Measurements from ENCODE around the gene PIERCE2.
"Not testable (repeated sequence)": the region's sequence is repeated elsewhere in the genome, so short reads cannot be mapped to it uniquely, and the experiment has no call there.

The PIERCE2 gene

GRCh38 chr15:55420171-55420866 lies 12.0 kb downstream of the PIERCE2 start:
- no peak overlapping the region for H3K9ac ChIP-seq
- TF ChIP-seq Cebpa-rat (IDR thresholded peaks at IDR 0.05), result no peak

GRCh38 chr15:55422089-55422488 lies 13.8 kb downstream of the PIERCE2 start:
- H3K9me3 ChIP-seq, result no peaks in the 10 kb centered on the region
- H3K9ac ChIP-seq, result no peak overlapping the region
- no peak overlapping the region for H3K4me3 ChIP-seq
- no peak overlapping the region for H3K27ac ChIP-seq
- H3K4me1 ChIP-seq, result no peaks in the 10 kb centered on the region
- no peak for TF ChIP-seq Cebpa-rat (IDR thresholded peaks at IDR 0.05)
- H3K27me3 ChIP-seq, result no peaks in the 10 kb centered on the region
- H4K20me1 ChIP-seq, result no peaks in the 10 kb centered on the region
- no peak overlapping the region for H3K4me2 ChIP-seq
- H3K36me3 ChIP-seq, result no peaks in the 10 kb centered on the region

More at GRCh38 chr15:55420171-55420866, 12.0 kb downstream of the PIERCE2 start:
- Histone ChIP-seq H3K27ac (no peak overlapping the region), H3K4me3 (no peak overlapping the region), H3K36me3 (no peaks in the 10 kb centered on the region), H3K4me2 (no peak overlapping the region), H3K27me3 (no peaks in the 10 kb centered on the region), H4K20me1 (no peaks in the 10 kb centered on the region), H3K4me1 (no peaks in the 10 kb centered on the region), H3K9me3 (no peaks in the 10 kb centered on the region)

- no peak for TF ChIP-seq Cebpa-rat (IDR thresholded peaks at IDR 0.05)
These were observed 26.9 kb downstream of the PIERCE2 start for GRCh38 chr15:55434989-55435825.

GRCh38 chr15:55443141-55443540 lies 34.8 kb downstream of the PIERCE2 start:
- H3K27me3 ChIP-seq, H3K27ac ChIP-seq, H3K9ac ChIP-seq, H3K4me2 ChIP-seq, H4K20me1 ChIP-seq, H3K4me3 ChIP-seq, H3K4me1 ChIP-seq, H3K36me3 ChIP-seq: not testable (repeated sequence)
- H3K9me3 ChIP-seq, result peaks cover 33% of the 10 kb centered on the region

More at GRCh38 chr15:55434989-55435825, 26.9 kb downstream of the PIERCE2 start:
- Histone ChIP-seq H3K27me3 (no peaks in the 10 kb centered on the region), H4K20me1 (no peaks in the 10 kb centered on the region), H3K4me1 (no peaks in the 10 kb centered on the region), H3K36me3 (no peaks in the 10 kb centered on the region), H3K27ac (no peak overlapping the region), H3K4me2 (no peak overlapping the region), H3K4me3 (no peak overlapping the region), H3K9me3 (no peaks in the 10 kb centered on the region), H3K9ac (no peak overlapping the region)

- H3K9me3 ChIP-seq, result peaks cover 33% of the 10 kb centered on the region
- H3K4me1 ChIP-seq, H4K20me1 ChIP-seq, H3K9ac ChIP-seq, H3K27me3 ChIP-seq, H3K4me3 ChIP-seq, H3K36me3 ChIP-seq, H3K4me2 ChIP-seq, H3K27ac ChIP-seq: not testable (repeated sequence)
These were observed 37.6 kb downstream of the PIERCE2 start for GRCh38 chr15:55445936-55446335.

GRCh38 chr15:55446379-55447029 lies 38.2 kb downstream of the PIERCE2 start:
- Histone ChIP-seq H3K9me3 (peaks cover 33% of the 10 kb centered on the region), H3K4me3 (0 out of 2 replicates have a peak overlapping the region, but pooled peaks have one; percentile 2)
- H4K20me1 ChIP-seq, H3K27ac ChIP-seq, H3K4me1 ChIP-seq, H3K36me3 ChIP-seq, H3K9ac ChIP-seq, H3K27me3 ChIP-seq, H3K4me2 ChIP-seq: not testable (repeated sequence)

GRCh38 chr15:55447030-55447394 lies 38.7 kb downstream of the PIERCE2 start:
- H3K27ac ChIP-seq, H3K4me2 ChIP-seq, H3K27me3 ChIP-seq, H3K9ac ChIP-seq, H3K4me1 ChIP-seq, H3K36me3 ChIP-seq, H4K20me1 ChIP-seq: not testable (repeated sequence)
- Histone ChIP-seq H3K9me3 (peaks cover 33% of the 10 kb centered on the region), H3K4me3 (0 out of 2 replicates have a peak overlapping the region, but pooled peaks have one; percentile 2)

GRCh38 chr15:55457401-55458022 lies 49.2 kb downstream of the PIERCE2 start:
- peaks cover 13% of the 10 kb centered on the region for H3K4me1 ChIP-seq
- no peaks in the 10 kb centered on the region for H3K27me3 ChIP-seq
- H3K27ac ChIP-seq, result peak overlapping the region; percentile 6; the same call in 1 of the 2 replicates
- peak overlapping the region; percentile 33 for H3K4me2 ChIP-seq
- no peaks in the 10 kb centered on the region for H3K36me3 ChIP-seq
- TF ChIP-seq Cebpa-rat (IDR thresholded peaks at IDR 0.05), result no peak
- no peaks in the 10 kb centered on the region for H4K20me1 ChIP-seq
- H3K4me3 ChIP-seq, result no peak overlapping the region
- H3K9me3 ChIP-seq, result peaks cover 36% of the 10 kb centered on the region
- no peak overlapping the region for H3K9ac ChIP-seq

- peaks cover 13% of the 10 kb centered on the region for H3K4me1 ChIP-seq
- H3K36me3 ChIP-seq, result no peaks in the 10 kb centered on the region
- TF ChIP-seq Cebpa-rat (IDR thresholded peaks at IDR 0.05), result no peak
- H3K27ac ChIP-seq, result no peak overlapping the region
- H3K9me3 ChIP-seq, result peaks cover 36% of the 10 kb centered on the region
- no peak overlapping the region for H3K4me3 ChIP-seq
- H3K27me3 ChIP-seq, result no peaks in the 10 kb centered on the region
- no peak overlapping the region for H3K4me2 ChIP-seq
- H4K20me1 ChIP-seq, result no peaks in the 10 kb centered on the region
- H3K9ac ChIP-seq, result no peak overlapping the region
These were observed 53.2 kb downstream of the PIERCE2 start for GRCh38 chr15:55461447-55461846.

GRCh38 chr15:55468321-55468720 lies 60.0 kb downstream of the PIERCE2 start:
- H3K4me3 ChIP-seq, result no peak overlapping the region
- no peaks in the 10 kb centered on the region for H3K4me1 ChIP-seq
- no peak for TF ChIP-seq Cebpa-rat (IDR thresholded peaks at IDR 0.05)
- H3K4me2 ChIP-seq, result no peak overlapping the region
- no peaks in the 10 kb centered on the region for H3K9me3 ChIP-seq
- H4K20me1 ChIP-seq, result no peaks in the 10 kb centered on the region
- H3K9ac ChIP-seq, result no peak overlapping the region
- no peaks in the 10 kb centered on the region for H3K27me3 ChIP-seq
- H3K27ac ChIP-seq, result no peak overlapping the region
- H3K36me3 ChIP-seq, result no peaks in the 10 kb centered on the region
